ENCODE data around the gene RBCK1. TPM values are rescaled to one million over a fixed set of nuclear protein-coding genes. Genes with fewer than 3 reads are reported as not detected.

The RBCK1 gene
- total RNA-seq, 1 donor from 2014 or later, result 101 TPM

DNA sequence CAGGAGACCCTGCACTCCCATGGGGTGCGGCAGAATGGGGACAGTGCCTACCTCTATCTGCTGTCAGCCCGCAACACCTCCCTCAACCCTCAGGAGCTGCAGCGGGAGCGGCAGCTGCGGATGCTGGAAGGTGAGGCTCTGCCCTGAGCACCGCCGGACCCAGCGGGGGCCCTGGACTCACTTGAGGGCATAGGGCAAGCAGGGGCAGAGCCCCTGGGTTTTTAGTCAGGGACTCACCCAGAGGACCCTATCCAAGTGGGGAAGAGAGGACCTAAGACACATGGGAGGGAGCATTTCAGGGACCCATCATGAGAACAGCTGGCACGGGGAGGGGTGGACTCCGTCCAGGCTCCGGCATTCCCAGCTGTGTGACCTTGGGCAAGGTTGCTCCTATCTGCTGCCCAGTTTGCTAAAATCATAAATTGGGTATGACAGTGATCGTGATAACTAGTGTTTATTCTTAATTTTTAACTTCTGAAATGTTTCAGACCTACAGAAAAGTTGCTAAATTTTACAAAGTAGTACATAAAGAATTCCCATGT is 9.8 kb downstream of the RBCK1 start:
- peaks cover 46% of the 10 kb centered on the region for H3K36me3 ChIP-seq

GRCh38 chr20:418858-419365 is 10.8 kb downstream of the RBCK1 start:
- intact Hi-C loops (cut with DNase I), result no loop called here
- no peak for DNase-seq
- TF ChIP-seq, protein P1, sequence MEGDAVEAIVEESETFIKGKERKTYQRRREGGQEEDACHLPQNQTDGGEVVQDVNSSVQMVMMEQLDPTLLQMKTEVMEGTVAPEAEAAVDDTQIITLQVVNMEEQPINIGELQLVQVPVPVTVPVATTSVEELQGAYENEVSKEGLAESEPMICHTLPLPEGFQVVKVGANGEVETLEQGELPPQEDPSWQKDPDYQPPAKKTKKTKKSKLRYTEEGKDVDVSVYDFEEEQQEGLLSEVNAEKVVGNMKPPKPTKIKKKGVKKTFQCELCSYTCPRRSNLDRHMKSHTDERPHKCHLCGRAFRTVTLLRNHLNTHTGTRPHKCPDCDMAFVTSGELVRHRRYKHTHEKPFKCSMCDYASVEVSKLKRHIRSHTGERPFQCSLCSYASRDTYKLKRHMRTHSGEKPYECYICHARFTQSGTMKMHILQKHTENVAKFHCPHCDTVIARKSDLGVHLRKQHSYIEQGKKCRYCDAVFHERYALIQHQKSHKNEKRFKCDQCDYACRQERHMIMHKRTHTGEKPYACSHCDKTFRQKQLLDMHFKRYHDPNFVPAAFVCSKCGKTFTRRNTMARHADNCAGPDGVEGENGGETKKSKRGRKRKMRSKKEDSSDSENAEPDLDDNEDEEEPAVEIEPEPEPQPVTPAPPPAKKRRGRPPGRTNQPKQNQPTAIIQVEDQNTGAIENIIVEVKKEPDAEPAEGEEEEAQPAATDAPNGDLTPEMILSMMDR (IDR thresholded peaks at IDR 0.05), result no peak
- H3K4me3 ChIP-seq, result no peak overlapping the region
- H3K27me3 ChIP-seq, result no peaks in the 10 kb centered on the region
- ATAC-seq, result peak; percentile 4
- H3K27ac ChIP-seq, result no peak overlapping the region
- no peaks in the 10 kb centered on the region for H3K9me3 ChIP-seq
- H3K36me3 ChIP-seq, result peaks cover 54% of the 10 kb centered on the region
- H3K4me1 ChIP-seq, result peaks cover 4% of the 10 kb centered on the region

More for the DNA sequence above, 9.8 kb downstream of the RBCK1 start:
- peaks cover 4% of the 10 kb centered on the region for H3K4me1 ChIP-seq
- ATAC-seq (no peak), DNase-seq (no peak)
- TF ChIP-seq, protein P1 (IDR thresholded peaks at IDR 0.05), result no peak
- H3K27me3 ChIP-seq, result no peaks in the 10 kb centered on the region
- H3K4me3 ChIP-seq, result no peak overlapping the region
- no peaks in the 10 kb centered on the region for H3K9me3 ChIP-seq
- intact Hi-C loops (cut with DNase I), result no loop called here
- H3K27ac ChIP-seq, result no peak overlapping the region

- DNase-seq, result no peak
Observed at GRCh38 chr20:419556-420165, 11.6 kb downstream of the RBCK1 start.

GRCh38 chr20:420166-420620 is 12.1 kb downstream of the RBCK1 start:
- DNase-seq, result no peak
- intact Hi-C loops (cut with DNase I), result no loop called here
- ATAC-seq, result no peak

More at GRCh38 chr20:419556-420165, 11.6 kb downstream of the RBCK1 start:
- H3K4me1 ChIP-seq, result peaks cover 4% of the 10 kb centered on the region
- H3K27ac ChIP-seq, result no peak overlapping the region
- intact Hi-C loops (cut with DNase I), result no loop called here
- TF ChIP-seq, protein P1 (IDR thresholded peaks at IDR 0.05), result no peak
- H3K4me3 ChIP-seq, result no peak overlapping the region
- ATAC-seq, result peak; percentile 3
- H3K27me3 ChIP-seq, result no peaks in the 10 kb centered on the region
- peaks cover 60% of the 10 kb centered on the region for H3K36me3 ChIP-seq
- H3K9me3 ChIP-seq, result no peaks in the 10 kb centered on the region

GRCh38 chr20:420721-421574 is 12.8 kb downstream of the RBCK1 start:
- no peaks in the 10 kb centered on the region for H3K27me3 ChIP-seq
- intact Hi-C loops (cut with DNase I), result no loop called here
- H3K36me3 ChIP-seq, result peaks cover 60% of the 10 kb centered on the region
- DNase-seq (no peak), ATAC-seq (peak; percentile 55)
- H3K9me3 ChIP-seq, result no peaks in the 10 kb centered on the region
- no peaks in the 10 kb centered on the region for H3K4me1 ChIP-seq
- TF ChIP-seq, protein P1 (IDR thresholded peaks at IDR 0.05), result no peak
- no peak overlapping the region for H3K27ac ChIP-seq
- no peak overlapping the region for H3K4me3 ChIP-seq

More at GRCh38 chr20:420166-420620, 12.1 kb downstream of the RBCK1 start:
- Histone ChIP-seq H3K4me1 (peaks cover 4% of the 10 kb centered on the region), H3K27ac (no peak overlapping the region), H3K9me3 (no peaks in the 10 kb centered on the region), H3K4me3 (no peak overlapping the region), H3K27me3 (no peaks in the 10 kb centered on the region), H3K36me3 (peaks cover 60% of the 10 kb centered on the region)
- TF ChIP-seq, protein P1 (IDR thresholded peaks at IDR 0.05), result no peak
